Lung (tissue), 12 donors: ENCODE measurements around the gene SLC9A9. TPM values are rescaled to one million over a fixed set of nuclear protein-coding genes. Genes with fewer than 3 reads are reported as not detected.
A peak's percentile ranks its signal among the peaks of the same experiment; 100 is the strongest.

Source experiments
- ATAC-seq: fragments of 200-7000 bp; cut with Tn5 transposase; one replicate; pipeline ENCODE4 v1.9.1; 2020; ENCODE audit warnings: moderate number of reproducible peaks; ENCODE audit not compliant: insufficient read depth, low FRiP score
- DNase-seq, 3 donors: peaks; one replicate each; pipeline ENCODE4 v3.0.0-alpha.2; 2013 to 2017
- H3K27ac ChIP-seq, 2 donors: one replicate each; pipeline ENCODE4 v1.5.1; 2013; ENCODE audit warnings: mild to moderate bottlenecking in 2 of 2, moderate library complexity in 2 of 2, control low read depth in 1 of 2, inconsistent platforms in 1 of 2, low read depth in 1 of 2, low read length in 1 of 2
- H3K27me3 ChIP-seq, 3 donors: one replicate each; pipeline ENCODE4 v1.5.1; 2013; ENCODE audit warnings: low read length in 2 of 3; ENCODE audit not compliant: control insufficient read depth in 3 of 3, insufficient read depth in 3 of 3
- H3K36me3 ChIP-seq, 4 donors: one replicate each; pipeline ENCODE4 v1.5.1; 2013; ENCODE audit warnings: low read length in 4 of 4, mild to moderate bottlenecking in 1 of 4, moderate library complexity in 1 of 4; ENCODE audit not compliant: control insufficient read depth in 4 of 4, insufficient read depth in 4 of 4
- H3K4me1 ChIP-seq, 5 donors: one replicate each; pipeline ENCODE4 v1.5.1; 2013; ENCODE audit warnings: low read length in 5 of 5, mild to moderate bottlenecking in 2 of 5, moderate library complexity in 1 of 5; ENCODE audit not compliant: control insufficient read depth in 5 of 5, insufficient read depth in 5 of 5
- H3K4me3 ChIP-seq: one replicate; pipeline ENCODE4 v1.5.1; 2013; ENCODE audit warnings: mild to moderate bottlenecking, control low read depth, moderate library complexity
- H3K9ac ChIP-seq, 2 donors: one replicate each; pipeline ENCODE4 v1.5.1; 2013; ENCODE audit warnings: low read length in 2 of 2, control low read depth in 1 of 2; ENCODE audit not compliant: insufficient read depth in 1 of 2
- H3K9me3 ChIP-seq, 4 donors: one replicate each; pipeline ENCODE4 v1.5.1; 2013; ENCODE audit warnings: low read length in 3 of 4, mild to moderate bottlenecking in 1 of 4, moderate library complexity in 1 of 4; ENCODE audit not compliant: control insufficient read depth in 4 of 4, insufficient read depth in 3 of 4
- CTCF ChIP-seq: IDR thresholded peaks from 2 replicates; pipeline ENCODE4 v1.5.1; 2012; ENCODE audit warnings: mild to moderate bottlenecking; ENCODE audit errors: control extremely low read depth, extremely low read depth
- WGBS, 2 donors: extraction: QIAGEN DNeasy Blood & Tissue Kit; methylation state at CpG; one replicate each; pipeline ENCODE4 v1.1.7; 2013; 5-methylcytosine and 5-hydroxymethylcytosine counted together
- polyA plus RNA-seq, 2 donors: library from polyadenylated mRNA; stranded (reverse); fragments of 200-250 nt; gene quantifications; one replicate each; pipeline ENCODE4 v1.2.1, GENCODE V29; 2013
- total RNA-seq, 2 donors: library from RNA; depleted of rRNA in 1 of 2; stranded (reverse); fragments of >200 nt in 1 of 2; gene quantifications; one replicate each; pipeline ENCODE4 v1.2.1, GENCODE V29; 2014 to 2021
- donor health status: control.
- donor health status: control.
- donor health status: Bipolar disorder and iron deficiency.
- donor health status: healthy.
- donor health status: DM: yes; HTN: yes; CAD: no.

SLC9A9 gene
- total and polyA plus RNA-seq, 4 donors: 2.2 to 66.3 (median 8.2) TPM

GRCh38 chr3:143565951-143566350, 282.3 kb downstream of the SLC9A9 start:
- no peak overlapping the region for H3K27ac ChIP-seq
- H3K4me1 ChIP-seq: peaks cover 0 to 9% (median 0%) of the 10 kb centered on the region in 5 donors
- H3K9me3 ChIP-seq: peaks cover 0 to 4% (median 0%) of the 10 kb centered on the region in 4 donors
- DNase-seq (peak in 2 of 3 donors; percentile 41 to 73), ATAC-seq (peak; percentile 67)
- TF ChIP-seq CTCF: no peak
- H3K9ac ChIP-seq: no peak overlapping the region
- H3K4me3 ChIP-seq: no peak overlapping the region
- H3K36me3 ChIP-seq: no peaks in the 10 kb centered on the region
- H3K27me3 ChIP-seq: no peaks in the 10 kb centered on the region

- DNase-seq (no peak), ATAC-seq (no peak)
- WGBS, 2 donors: 77 to 85% methylated on average over 3 of the region's 3 CpGs
- H3K36me3 ChIP-seq: no peaks in the 10 kb centered on the region
- no peak overlapping the region for H3K9ac ChIP-seq
- H3K4me1 ChIP-seq: peaks cover 0 to 15% (median 3%) of the 10 kb centered on the region in 5 donors
- no peak overlapping the region for H3K27ac ChIP-seq
- TF ChIP-seq CTCF: no peak
- no peak overlapping the region for H3K4me3 ChIP-seq
- H3K9me3 ChIP-seq: peaks cover 0 to 4% (median 0%) of the 10 kb centered on the region in 4 donors
- H3K27me3 ChIP-seq: no peaks in the 10 kb centered on the region
Measured at GRCh38 chr3:143563786-143564185, 284.5 kb downstream of the SLC9A9 start.

- no peak overlapping the region for H3K9ac ChIP-seq
- no peaks in the 10 kb centered on the region for H3K27me3 ChIP-seq
- H3K9me3 ChIP-seq: peaks cover 0 to 4% (median 3%) of the 10 kb centered on the region in 4 donors
- H3K4me3 ChIP-seq: no peak overlapping the region
- H3K36me3 ChIP-seq: no peaks in the 10 kb centered on the region
- H3K4me1 ChIP-seq: peaks cover 0 to 15% (median 3%) of the 10 kb centered on the region in 5 donors
- TF ChIP-seq CTCF: no peak
- no peak overlapping the region for H3K27ac ChIP-seq
- 51 to 72% methylated on average over 2 of the region's 2 CpGs for WGBS, 2 donors
- no peak for DNase-seq
- ATAC-seq: no peak
Measured at GRCh38 chr3:143562789-143563188, 285.5 kb downstream of the SLC9A9 start.

GRCh38 chr3:143559296-143559695, 289.0 kb downstream of the SLC9A9 start:
- peaks cover 0 to 4% (median 3%) of the 10 kb centered on the region in 4 donors for H3K9me3 ChIP-seq
- no peak overlapping the region for H3K9ac ChIP-seq
- 78 to 86% methylated on average over 3 of the region's 3 CpGs for WGBS, 2 donors
- no peak for ATAC-seq
- peak in 2 of 3 donors; percentile 61 to 73 for DNase-seq
- no peaks in the 10 kb centered on the region for H3K36me3 ChIP-seq
- no peak overlapping the region for H3K4me3 ChIP-seq
- no peaks in the 10 kb centered on the region for H3K27me3 ChIP-seq
- TF ChIP-seq CTCF: no peak
- H3K4me1 ChIP-seq: peaks cover 0 to 7% (median 0%) of the 10 kb centered on the region in 5 donors
- H3K27ac ChIP-seq: no peak overlapping the region
